C4-2B (cell line): Measurements from ENCODE around the gene RNU1-4.
"Not testable (repeated sequence)": the region's sequence is repeated elsewhere in the genome, so short reads cannot be mapped to it uniquely, and the experiment has no call there.

Source experiments
- ZFX ChIP-seq: fragments of 450-650 bp; IDR thresholded peaks from 2 replicates; pipeline ENCODE4 v1.6.1; 2017
- TF ChIP-seq, protein P1 (sequence below): fragments of 450-650 bp; conservative IDR thresholded peaks from 2 replicates; pipeline ENCODE4 v1.5.1; 2017; ENCODE audit warnings: mild to moderate bottlenecking

DNA sequence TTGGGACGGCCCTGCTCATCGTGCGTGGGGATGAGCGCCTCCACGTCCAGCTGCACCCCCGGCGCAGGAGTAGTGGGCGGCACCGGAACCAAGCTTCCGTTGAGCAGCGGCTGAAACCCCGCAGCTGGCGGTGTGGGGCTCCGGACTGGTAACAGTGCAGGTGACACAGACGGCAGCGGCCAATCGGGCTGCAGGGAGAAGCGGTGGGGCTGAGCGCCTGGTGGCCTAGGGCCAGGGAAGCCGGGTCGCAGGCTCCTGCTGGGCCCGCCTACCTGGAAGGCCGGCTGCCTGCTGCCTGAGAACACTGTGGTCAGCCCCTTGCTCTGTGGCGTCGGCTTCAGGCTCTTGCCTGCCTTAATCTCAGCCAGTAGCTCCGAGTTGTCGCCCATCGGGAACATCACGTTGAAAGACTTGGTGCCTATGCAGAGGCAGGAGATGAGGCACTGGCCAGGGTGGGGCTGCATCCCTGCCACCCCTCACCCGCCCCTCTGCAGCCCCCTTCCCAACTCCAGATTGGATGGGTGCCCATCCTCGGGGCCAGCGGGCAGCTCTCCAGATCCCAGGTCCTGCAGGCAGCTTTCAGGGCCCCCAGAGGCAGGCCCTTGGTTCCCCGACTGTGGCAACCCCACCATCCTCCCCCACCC lies 43.7 kb upstream of the RNU1-4 start:
- TF ChIP-seq, protein P1, sequence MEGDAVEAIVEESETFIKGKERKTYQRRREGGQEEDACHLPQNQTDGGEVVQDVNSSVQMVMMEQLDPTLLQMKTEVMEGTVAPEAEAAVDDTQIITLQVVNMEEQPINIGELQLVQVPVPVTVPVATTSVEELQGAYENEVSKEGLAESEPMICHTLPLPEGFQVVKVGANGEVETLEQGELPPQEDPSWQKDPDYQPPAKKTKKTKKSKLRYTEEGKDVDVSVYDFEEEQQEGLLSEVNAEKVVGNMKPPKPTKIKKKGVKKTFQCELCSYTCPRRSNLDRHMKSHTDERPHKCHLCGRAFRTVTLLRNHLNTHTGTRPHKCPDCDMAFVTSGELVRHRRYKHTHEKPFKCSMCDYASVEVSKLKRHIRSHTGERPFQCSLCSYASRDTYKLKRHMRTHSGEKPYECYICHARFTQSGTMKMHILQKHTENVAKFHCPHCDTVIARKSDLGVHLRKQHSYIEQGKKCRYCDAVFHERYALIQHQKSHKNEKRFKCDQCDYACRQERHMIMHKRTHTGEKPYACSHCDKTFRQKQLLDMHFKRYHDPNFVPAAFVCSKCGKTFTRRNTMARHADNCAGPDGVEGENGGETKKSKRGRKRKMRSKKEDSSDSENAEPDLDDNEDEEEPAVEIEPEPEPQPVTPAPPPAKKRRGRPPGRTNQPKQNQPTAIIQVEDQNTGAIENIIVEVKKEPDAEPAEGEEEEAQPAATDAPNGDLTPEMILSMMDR = not testable (repeated sequence)
- TF ChIP-seq ZFX = not testable (repeated sequence)
